ENCODE data around the gene TMEM151B.
"Not testable (repeated sequence)": the region's sequence is repeated elsewhere in the genome, so short reads cannot be mapped to it uniquely, and the experiment has no call there.

The TMEM151B gene

GRCh38 chr6:44338228-44339122, 68.2 kb downstream of the TMEM151B start:
- peak; percentile 52 for DNase-seq (ENCODE audit: low read depth, low spot score)
- Histone ChIP-seq H3K9me3 (ENCODE audit: insufficient read depth, low read length) (no peaks in the 10 kb centered on the region), H3K4me1 (ENCODE audit: insufficient read depth, insufficient read length) (no peaks in the 10 kb centered on the region), H3K36me3 (ENCODE audit: insufficient read depth, insufficient read length, low read length) (no peaks in the 10 kb centered on the region), H3K4me3 (ENCODE audit: insufficient read length, low read depth) (no peak overlapping the region), H3K27me3 (ENCODE audit: insufficient read depth, insufficient read length) (no peaks in the 10 kb centered on the region), H3K9ac (ENCODE audit: insufficient read length, low read depth) (no peak overlapping the region)
- TF ChIP-seq YY1 (IDR thresholded peaks at IDR 0.05; ENCODE audit: insufficient read depth, insufficient read length) (no peak), ZNF274 (IDR thresholded peaks at IDR 0.05; ENCODE audit: low read depth, low read length) (no peak), SUZ12 (IDR thresholded peaks at IDR 0.05; ENCODE audit: extremely low read depth, insufficient read depth, insufficient read length) (no peak)

- TF ChIP-seq SUZ12 (IDR thresholded peaks at IDR 0.05; ENCODE audit: extremely low read depth, insufficient read depth, insufficient read length): no peak
- no peak for DNase-seq (ENCODE audit: low read depth, low spot score)
Measured at GRCh38 chr6:44339301-44339700, 69.1 kb downstream of the TMEM151B start.

DNA sequence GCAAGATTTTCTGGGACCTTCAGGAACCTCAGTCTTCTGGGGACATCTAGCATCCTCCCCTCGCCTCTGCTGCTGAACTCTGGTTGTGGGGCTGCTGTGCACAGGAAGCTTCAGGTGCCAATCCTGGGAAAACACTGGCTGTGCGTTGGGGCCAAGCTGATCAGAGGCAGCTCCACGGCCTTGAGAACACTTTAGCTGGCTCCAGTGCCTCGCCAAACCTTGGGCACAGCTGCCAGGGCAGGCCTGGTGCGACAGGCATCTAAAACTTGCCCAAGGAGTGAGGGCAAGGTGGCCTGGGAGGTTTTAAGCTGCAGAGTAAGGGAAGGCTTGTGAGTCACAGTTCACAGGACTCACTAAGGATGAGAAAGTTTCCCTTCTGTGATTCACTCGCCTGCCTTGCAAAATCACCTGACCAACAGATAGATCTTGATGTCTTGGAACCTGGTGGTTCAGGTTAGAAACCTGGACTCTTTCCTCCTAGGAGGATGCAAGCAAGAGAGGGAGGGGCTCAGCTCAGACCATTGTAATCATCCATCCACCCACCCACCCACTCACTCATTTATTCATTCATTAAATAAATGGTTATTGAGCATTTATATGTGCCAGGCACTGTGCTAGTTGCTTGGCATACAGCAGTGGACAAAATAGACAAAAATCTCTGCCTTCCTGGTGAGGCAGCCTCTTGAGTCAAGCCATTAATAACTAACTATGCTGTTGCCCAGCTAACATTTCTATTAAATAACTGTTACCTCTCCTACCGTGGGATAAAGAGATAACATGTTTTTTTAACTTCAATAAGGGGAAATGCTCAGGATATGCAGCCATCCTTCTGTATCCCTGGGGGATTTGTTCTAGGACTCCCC, 69.7 kb downstream of the TMEM151B start:
- no peak for TF ChIP-seq SUZ12 (IDR thresholded peaks at IDR 0.05; ENCODE audit: extremely low read depth, insufficient read depth, insufficient read length)
- TF ChIP-seq ZNF274 (IDR thresholded peaks at IDR 0.05; ENCODE audit: low read depth, low read length): no peak
- no peak for TF ChIP-seq YY1 (IDR thresholded peaks at IDR 0.05; ENCODE audit: insufficient read depth, insufficient read length)
- no peak overlapping the region for H3K4me3 ChIP-seq (ENCODE audit: insufficient read length, low read depth)
- no peak for DNase-seq (ENCODE audit: low read depth, low spot score)

More at GRCh38 chr6:44339301-44339700, 69.1 kb downstream of the TMEM151B start:
- Histone ChIP-seq H3K4me3 (ENCODE audit: insufficient read length, low read depth) (no peak overlapping the region), H3K36me3 (ENCODE audit: insufficient read depth, insufficient read length, low read length) (no peaks in the 10 kb centered on the region), H3K27me3 (ENCODE audit: insufficient read depth, insufficient read length) (no peaks in the 10 kb centered on the region), H3K4me1 (ENCODE audit: insufficient read depth, insufficient read length) (no peaks in the 10 kb centered on the region), H3K9ac (ENCODE audit: insufficient read length, low read depth) (no peak overlapping the region), H3K9me3 (ENCODE audit: insufficient read depth, low read length) (no peaks in the 10 kb centered on the region)

GRCh38 chr6:44341095-44341890, 71.0 kb downstream of the TMEM151B start:
- H3K4me3 ChIP-seq (ENCODE audit: insufficient read length, low read depth): no peak overlapping the region
- no peaks in the 10 kb centered on the region for H3K27me3 ChIP-seq (ENCODE audit: insufficient read depth, insufficient read length)
- DNase-seq (ENCODE audit: low read depth, low spot score): no peak
- H3K4me1 ChIP-seq (ENCODE audit: insufficient read depth, insufficient read length): no peaks in the 10 kb centered on the region
- H3K36me3 ChIP-seq (ENCODE audit: insufficient read depth, insufficient read length, low read length): no peaks in the 10 kb centered on the region
- no peak for TF ChIP-seq ZNF274 (IDR thresholded peaks at IDR 0.05; ENCODE audit: low read depth, low read length)
- TF ChIP-seq YY1 (IDR thresholded peaks at IDR 0.05; ENCODE audit: insufficient read depth, insufficient read length): no peak
- TF ChIP-seq SUZ12 (IDR thresholded peaks at IDR 0.05; ENCODE audit: extremely low read depth, insufficient read depth, insufficient read length): no peak
- H3K9ac ChIP-seq (ENCODE audit: insufficient read length, low read depth): no peak overlapping the region
- H3K9me3 ChIP-seq (ENCODE audit: insufficient read depth, low read length): no peaks in the 10 kb centered on the region

More for the DNA sequence above, 69.7 kb downstream of the TMEM151B start:
- no peaks in the 10 kb centered on the region for H3K9me3 ChIP-seq (ENCODE audit: insufficient read depth, low read length)
- H3K4me1 ChIP-seq (ENCODE audit: insufficient read depth, insufficient read length): no peaks in the 10 kb centered on the region
- no peaks in the 10 kb centered on the region for H3K36me3 ChIP-seq (ENCODE audit: insufficient read depth, insufficient read length, low read length)
- no peak overlapping the region for H3K9ac ChIP-seq (ENCODE audit: insufficient read length, low read depth)
- no peaks in the 10 kb centered on the region for H3K27me3 ChIP-seq (ENCODE audit: insufficient read depth, insufficient read length)

- Histone ChIP-seq H3K36me3 (ENCODE audit: insufficient read depth, insufficient read length, low read length) (no peaks in the 10 kb centered on the region), H3K9ac (ENCODE audit: insufficient read length, low read depth) (no peak overlapping the region), H3K4me1 (ENCODE audit: insufficient read depth, insufficient read length) (no peaks in the 10 kb centered on the region), H3K9me3 (ENCODE audit: insufficient read depth, low read length) (no peaks in the 10 kb centered on the region), H3K27me3 (ENCODE audit: insufficient read depth, insufficient read length) (no peaks in the 10 kb centered on the region), H3K4me3 (ENCODE audit: insufficient read length, low read depth) (no peak overlapping the region)
- TF ChIP-seq ZNF274 (IDR thresholded peaks at IDR 0.05; ENCODE audit: low read depth, low read length) (no peak), SUZ12 (IDR thresholded peaks at IDR 0.05; ENCODE audit: extremely low read depth, insufficient read depth, insufficient read length) (no peak), YY1 (IDR thresholded peaks at IDR 0.05; ENCODE audit: insufficient read depth, insufficient read length) (no peak)
- no peak for DNase-seq (ENCODE audit: low read depth, low spot score)
Measured at GRCh38 chr6:44342052-44342451, 71.8 kb downstream of the TMEM151B start.

DNA sequence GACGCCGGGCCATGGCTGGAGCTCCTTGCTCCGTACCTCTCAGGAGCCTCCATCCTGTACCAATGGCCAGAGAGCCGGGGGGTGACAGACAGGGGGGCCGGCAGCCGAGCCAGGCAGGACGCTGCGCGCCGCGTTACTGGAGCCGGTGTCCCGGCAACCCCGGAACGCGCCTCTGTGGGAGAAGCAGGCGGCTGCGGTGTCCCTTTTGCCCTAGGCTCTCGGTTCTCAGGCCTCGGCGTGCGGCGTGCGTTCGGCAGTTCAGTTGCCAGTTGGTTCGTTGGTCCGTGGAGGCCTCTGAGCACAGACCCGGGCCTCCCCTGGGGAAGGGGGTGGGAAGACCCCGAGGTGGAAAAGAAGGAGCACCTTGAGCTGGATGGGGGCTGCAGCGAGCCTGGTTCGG, 72.2 kb downstream of the TMEM151B start, which contains the start of gene SPATS1:
Gene SPATS1, plus strand, starts transcription at position 162 of the 400 bp plus-strand sequence. CDS start 446 bp downstream, outside the sequence.
- H3K9me3 ChIP-seq (ENCODE audit: insufficient read depth, low read length): no peaks in the 10 kb centered on the region
- no peak within 1 kb of the TSS for H3K4me3 ChIP-seq (ENCODE audit: insufficient read length, low read depth)
- H3K9ac ChIP-seq (ENCODE audit: insufficient read length, low read depth): no peak within 1 kb of the TSS
- no peaks in the 10 kb centered on the region for H3K4me1 ChIP-seq (ENCODE audit: insufficient read depth, insufficient read length)
- H3K36me3 ChIP-seq (ENCODE audit: insufficient read depth, insufficient read length, low read length): no peaks in the 10 kb centered on the region
- no peaks in the 10 kb centered on the region for H3K27me3 ChIP-seq (ENCODE audit: insufficient read depth, insufficient read length)
- DNase-seq (ENCODE audit: low read depth, low spot score): no peak
- TF ChIP-seq SUZ12 (IDR thresholded peaks at IDR 0.05; ENCODE audit: extremely low read depth, insufficient read depth, insufficient read length): no peak
- no peak for TF ChIP-seq ZNF274 (IDR thresholded peaks at IDR 0.05; ENCODE audit: low read depth, low read length)
- TF ChIP-seq YY1 (IDR thresholded peaks at IDR 0.05; ENCODE audit: insufficient read depth, insufficient read length): no peak

- not testable (repeated sequence) for H3K9ac ChIP-seq (ENCODE audit: insufficient read length, low read depth); H3K9me3 ChIP-seq (ENCODE audit: insufficient read depth, low read length); H3K4me3 ChIP-seq (ENCODE audit: insufficient read length, low read depth); H3K4me1 ChIP-seq (ENCODE audit: insufficient read depth, insufficient read length); DNase-seq (ENCODE audit: low read depth, low spot score); H3K36me3 ChIP-seq (ENCODE audit: insufficient read depth, insufficient read length, low read length); H3K27me3 ChIP-seq (ENCODE audit: insufficient read depth, insufficient read length)
Measured at GRCh38 chr6:44346818-44347217, 76.6 kb downstream of the TMEM151B start.
